Adrenal gland (tissue), 5 donors: Measurements from ENCODE around the gene CSPG4.

Experiments
- POLR2A ChIP-seq, 2 donors: fragments of 450-650 bp; IDR thresholded peaks; one replicate each; pipeline ENCODE4 v1.6.1; 2017; ENCODE audit warnings: antibody characterized with exemption in 2 of 2, mild to moderate bottlenecking in 2 of 2, moderate library complexity in 1 of 2
- TF ChIP-seq, protein P1 (sequence below), 6 experiments: fragments of 450-650 bp in 4 of 6; fragments of 200-600 bp in 2 of 6; sonication (generic) in 1 of 6; IDR thresholded peaks; 1 replicate in 5 of 6; 2 replicates in 1 of 6; pipeline versions ENCODE4 v1.5.1 to v1.8.0; 2016 to 2021; ENCODE audit warnings: antibody characterized with exemption in 6 of 6, mild to moderate bottlenecking in 2 of 6, moderate library complexity in 1 of 6
- donor health status: DM: no; HTN: no; CAD: no.

DNA sequence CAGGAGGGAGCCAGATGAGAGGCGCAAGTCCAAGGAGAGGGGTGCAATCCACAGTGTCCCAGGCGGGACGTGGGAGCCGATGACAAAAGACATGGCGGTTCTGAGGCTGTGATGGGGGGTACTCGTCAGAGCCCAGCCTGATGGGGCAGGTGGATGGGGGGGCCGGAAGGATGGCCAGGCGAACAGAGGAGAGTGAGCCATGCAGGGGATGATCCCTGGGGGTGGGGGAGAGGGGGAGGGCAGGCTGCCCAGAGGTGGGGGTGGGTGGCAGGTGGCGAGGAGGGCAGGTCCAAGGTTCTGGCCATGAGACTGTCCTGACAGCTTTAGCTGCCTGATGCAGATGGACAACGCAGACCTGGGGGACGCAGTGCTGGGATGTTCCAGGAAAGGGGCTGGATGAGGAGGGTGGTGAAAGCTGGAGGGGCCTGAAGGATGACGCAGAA lies 8.9 kb upstream of the CSPG4 start:
- TF ChIP-seq, protein P1, sequence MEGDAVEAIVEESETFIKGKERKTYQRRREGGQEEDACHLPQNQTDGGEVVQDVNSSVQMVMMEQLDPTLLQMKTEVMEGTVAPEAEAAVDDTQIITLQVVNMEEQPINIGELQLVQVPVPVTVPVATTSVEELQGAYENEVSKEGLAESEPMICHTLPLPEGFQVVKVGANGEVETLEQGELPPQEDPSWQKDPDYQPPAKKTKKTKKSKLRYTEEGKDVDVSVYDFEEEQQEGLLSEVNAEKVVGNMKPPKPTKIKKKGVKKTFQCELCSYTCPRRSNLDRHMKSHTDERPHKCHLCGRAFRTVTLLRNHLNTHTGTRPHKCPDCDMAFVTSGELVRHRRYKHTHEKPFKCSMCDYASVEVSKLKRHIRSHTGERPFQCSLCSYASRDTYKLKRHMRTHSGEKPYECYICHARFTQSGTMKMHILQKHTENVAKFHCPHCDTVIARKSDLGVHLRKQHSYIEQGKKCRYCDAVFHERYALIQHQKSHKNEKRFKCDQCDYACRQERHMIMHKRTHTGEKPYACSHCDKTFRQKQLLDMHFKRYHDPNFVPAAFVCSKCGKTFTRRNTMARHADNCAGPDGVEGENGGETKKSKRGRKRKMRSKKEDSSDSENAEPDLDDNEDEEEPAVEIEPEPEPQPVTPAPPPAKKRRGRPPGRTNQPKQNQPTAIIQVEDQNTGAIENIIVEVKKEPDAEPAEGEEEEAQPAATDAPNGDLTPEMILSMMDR (IDR thresholded peaks at IDR 0.05): no peak
- TF ChIP-seq POLR2A (IDR thresholded peaks at IDR 0.05): no peak
